ENCODE results near the gene RTRAF. TPM values are rescaled to one million over a fixed set of nuclear protein-coding genes. Genes with fewer than 3 reads are reported as not detected.

RTRAF gene
- total and polyA plus RNA-seq, 2 experiments from 2014 or later = 60.6 to 309 TPM

- H3K36me3 ChIP-seq = peaks cover 30% of the 10 kb centered on the region
- no peak for TF ChIP-seq CTCF (IDR thresholded peaks at IDR 0.05; ENCODE audit: low read depth, low read length)
- DNase-seq (ENCODE audit: low read depth in 1 of 2, low spot score in 1 of 2) = no peak
- no peaks in the 10 kb centered on the region for H3K27me3 ChIP-seq
- peak overlapping the region; percentile 44 for H3K27ac ChIP-seq
- H3K9me3 ChIP-seq (ENCODE audit: low read depth) = no peaks in the 10 kb centered on the region
- no peak overlapping the region for H3K4me3 ChIP-seq
- H3K4me1 ChIP-seq (ENCODE audit: low read depth) = peaks cover 63% of the 10 kb centered on the region
Measured at GRCh38 chr14:52020161-52020714, 30.9 kb downstream of the RTRAF start.

- H3K4me1 ChIP-seq (ENCODE audit: low read depth) = peaks cover 63% of the 10 kb centered on the region
- DNase-seq (ENCODE audit: low read depth in 1 of 2, low spot score in 1 of 2) = peak in 1 of 2 donors; percentile 69
- peak overlapping the region; percentile 44 for H3K27ac ChIP-seq
- no peaks in the 10 kb centered on the region for H3K27me3 ChIP-seq
- H3K36me3 ChIP-seq = peaks cover 29% of the 10 kb centered on the region
- TF ChIP-seq CTCF (IDR thresholded peaks at IDR 0.05; ENCODE audit: low read depth, low read length) = no peak
- H3K9me3 ChIP-seq (ENCODE audit: low read depth) = no peaks in the 10 kb centered on the region
- no peak overlapping the region for H3K4me3 ChIP-seq
Measured at GRCh38 chr14:52020866-52021717, 31.7 kb downstream of the RTRAF start.

- Histone ChIP-seq H3K4me3 (no peak overlapping the region), H3K36me3 (peaks cover 34% of the 10 kb centered on the region), H3K9me3 (ENCODE audit: low read depth) (no peaks in the 10 kb centered on the region), H3K27ac (peak overlapping the region; percentile 44), H3K4me1 (ENCODE audit: low read depth) (peaks cover 59% of the 10 kb centered on the region), H3K27me3 (no peaks in the 10 kb centered on the region)
- no peak for DNase-seq (ENCODE audit: low read depth in 1 of 2, low spot score in 1 of 2)
- no peak for TF ChIP-seq CTCF (IDR thresholded peaks at IDR 0.05; ENCODE audit: low read depth, low read length)
Measured at GRCh38 chr14:52021957-52022600, 32.7 kb downstream of the RTRAF start.

GRCh38 chr14:52023518-52023917, 34.2 kb downstream of the RTRAF start:
- DNase-seq (ENCODE audit: low read depth in 1 of 2, low spot score in 1 of 2) = peak in 1 of 2 donors; percentile 86
- peaks cover 39% of the 10 kb centered on the region for H3K36me3 ChIP-seq
- no peak for TF ChIP-seq CTCF (IDR thresholded peaks at IDR 0.05; ENCODE audit: low read depth, low read length)
- no peak overlapping the region for H3K27ac ChIP-seq
- no peaks in the 10 kb centered on the region for H3K27me3 ChIP-seq
- no peaks in the 10 kb centered on the region for H3K9me3 ChIP-seq (ENCODE audit: low read depth)
- H3K4me1 ChIP-seq (ENCODE audit: low read depth) = peaks cover 48% of the 10 kb centered on the region
- no peak overlapping the region for H3K4me3 ChIP-seq

GRCh38 chr14:52025310-52025709, 36.0 kb downstream of the RTRAF start:
- no peaks in the 10 kb centered on the region for H3K9me3 ChIP-seq (ENCODE audit: low read depth)
- peak overlapping the region; percentile 83 for H3K27ac ChIP-seq
- DNase-seq (ENCODE audit: low read depth in 1 of 2, low spot score in 1 of 2) = peak in 1 of 2 donors; percentile 95
- no peaks in the 10 kb centered on the region for H3K27me3 ChIP-seq
- peaks cover 31% of the 10 kb centered on the region for H3K36me3 ChIP-seq
- no peak for TF ChIP-seq CTCF (IDR thresholded peaks at IDR 0.05; ENCODE audit: low read depth, low read length)
- H3K4me1 ChIP-seq (ENCODE audit: low read depth) = peaks cover 38% of the 10 kb centered on the region
- no peak overlapping the region for H3K4me3 ChIP-seq

Measured in cardiac muscle cell (in vitro differentiated cells and primary cell).